Suprapubic skin (tissue), 4 donors: ENCODE data around the gene HTR1E.

Source experiments
- CTCF ChIP-seq, 2 donors: fragments of 200-600 bp in 1 of 2; fragments of 450-650 bp in 1 of 2; sonication (generic) in 1 of 2; IDR thresholded peaks; one replicate each; pipeline ENCODE4 v1.5.1; 2016 to 2019; ENCODE audit warnings: antibody characterized with exemption in 2 of 2, mild to moderate bottlenecking in 1 of 2, moderate library complexity in 1 of 2
- POLR2A ChIP-seq, 2 donors: fragments of 450-650 bp; IDR thresholded peaks; one replicate each; pipeline ENCODE4 v1.6.1; 2017; ENCODE audit warnings: antibody characterized with exemption in 2 of 2, mild to moderate bottlenecking in 2 of 2, moderate library complexity in 2 of 2
- POLR2AphosphoS5 ChIP-seq, 3 donors: sonication (generic); formaldehyde crosslinking; IDR thresholded peaks; one replicate each; pipeline ENCODE4 v1.6.1; 2017; ENCODE audit warnings: antibody characterized with exemption in 3 of 3

- TF ChIP-seq POLR2A (IDR thresholded peaks at IDR 0.05) (no peak), CTCF (IDR thresholded peaks at IDR 0.05) (peak in 1 of 2 donors; percentile 22), POLR2AphosphoS5 (IDR thresholded peaks at IDR 0.05) (no peak)
These were observed 92.5 kb downstream of the HTR1E start for GRCh38 chr6:87029711-87030314.
